A673 (cell line): Measurements from ENCODE around the gene USP12. TPM values are rescaled to one million over a fixed set of nuclear protein-coding genes. Genes with fewer than 3 reads are reported as not detected.
A peak's percentile ranks its signal among the peaks of the same experiment; 100 is the strongest.

Experiments
- BruUV-seq: library from RNA; stranded (reverse); fragments of 400-500 nt; replicated peaks from 2 replicates; lab custom pipeline; 2021; lab: Mats Ljungman, UMichigan
- CTCF ChIA-PET: fragments of 300-600 bp; sonication (Branson Sonifier 250); formaldehyde crosslinking; loops from one replicate; lab custom pipeline; 2022; ENCODE audit warnings: antibody characterized with exemption; lab: Charles Lee
- POLR2A ChIA-PET: fragments of 300-600 bp; sonication (Branson Sonifier 250); formaldehyde crosslinking; loops from one replicate; lab custom pipeline; 2022; ENCODE audit warnings: antibody characterized with exemption; ENCODE audit not compliant: low non-redundant PET; lab: Charles Lee
- DNase-seq: peaks from one replicate; pipeline ENCODE4 v3.0.0-alpha.2; 2015; ENCODE audit warnings: low spot score
- H3K27ac ChIP-seq: fragments of 200-600 bp; sonication (generic); 2 replicates; pipeline ENCODE4 v1.5.1; 2016; ENCODE audit warnings: mixed run types, low read depth, mild to moderate bottlenecking, mixed read lengths, antibody characterized with exemption, low read length; ENCODE audit not compliant: poor library complexity, severe bottlenecking
- H3K27me3 ChIP-seq: fragments of 200-600 bp; sonication (generic); replicated peaks from 2 replicates; pipeline ENCODE4 v1.6.1; 2017; ENCODE audit warnings: mixed run types, low read depth, mild to moderate bottlenecking, mixed read lengths, antibody characterized with exemption, low read length; ENCODE audit not compliant: insufficient read depth, poor library complexity
- H3K36me3 ChIP-seq: fragments of 200-600 bp; sonication (generic); 2 replicates; pipeline ENCODE4 v1.6.1; 2016; ENCODE audit warnings: mixed run types, mild to moderate bottlenecking, mixed read lengths, antibody characterized with exemption, low read length; ENCODE audit not compliant: insufficient read depth, poor library complexity, severe bottlenecking
- H3K4me1 ChIP-seq: fragments of 200-600 bp; sonication (generic); 2 replicates; pipeline ENCODE4 v1.6.1; 2017; ENCODE audit warnings: mixed run types, mild to moderate bottlenecking, mixed read lengths, antibody characterized with exemption, low read length; ENCODE audit not compliant: insufficient read depth, poor library complexity, severe bottlenecking
- H3K4me3 ChIP-seq: fragments of 200-600 bp; sonication (generic); 2 replicates; pipeline ENCODE4 v1.5.1; 2016; ENCODE audit warnings: low read depth, mixed run types, mild to moderate bottlenecking, mixed read lengths, low read length; ENCODE audit not compliant: poor library complexity, severe bottlenecking
- H3K9me3 ChIP-seq: fragments of 200-600 bp; sonication (generic); 2 replicates; pipeline ENCODE4 v1.6.1; 2016; ENCODE audit warnings: mixed run types, low read depth, mild to moderate bottlenecking, mixed read lengths, antibody characterized with exemption, low read length; ENCODE audit not compliant: poor library complexity, severe bottlenecking
- CTCF ChIP-seq: fragments of 300-800, 200-600 bp; sonication (generic); conservative IDR thresholded peaks from 2 replicates; pipeline ENCODE4 v1.5.1; 2017; ENCODE audit warnings: low read depth, mild to moderate bottlenecking, antibody characterized with exemption, low read length, moderate library complexity, mixed read lengths
- EZH2 ChIP-seq: fragments of 200-600 bp; sonication (generic); IDR thresholded peaks from 2 replicates; pipeline ENCODE4 v1.6.1; 2017; ENCODE audit warnings: borderline replicate concordance, low read depth, mild to moderate bottlenecking, mixed read lengths, antibody characterized with exemption, low read length; ENCODE audit not compliant: poor library complexity, severe bottlenecking
- intact Hi-C: fragments of 100-400 bp; cut with micrococcal nuclease; formaldehyde crosslinking; loops from one replicate; pipeline ENCODE4 v1.10.0; 2022; ENCODE audit not compliant: unreplicated experiment
- total RNA-seq: library from RNA; stranded (reverse); gene quantifications from 2 replicates; pipeline ENCODE4 v1.2.3, GENCODE V29; 2021

The USP12 gene
- total RNA-seq, 1 experiment from 2014 or later: 16.6 TPM

DNA sequence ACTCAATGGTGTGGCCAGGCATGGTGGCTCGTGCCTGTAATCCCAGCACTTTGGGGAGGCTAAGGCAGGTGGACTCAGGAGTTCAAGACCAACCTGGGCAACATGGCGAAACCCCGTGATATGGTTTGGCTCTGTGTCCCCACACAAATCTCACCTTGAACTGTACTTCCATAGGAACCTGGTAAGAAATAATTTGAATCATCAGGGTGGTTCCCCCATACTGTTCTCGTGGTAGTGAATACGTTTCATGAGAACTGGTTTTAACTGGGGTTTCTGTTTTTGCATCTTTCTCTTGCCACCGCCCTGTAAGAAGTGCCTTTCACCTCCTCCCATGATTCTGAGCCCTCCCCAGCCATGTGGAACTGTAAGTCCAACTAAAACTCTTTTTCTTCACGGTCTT is 49.6 kb downstream of the USP12 start:
- no peaks in the 10 kb centered on the region for H3K36me3 ChIP-seq
- no peak for DNase-seq
- TF ChIP-seq EZH2: no peak
- TF ChIP-seq CTCF: no peak
- peaks cover 17% of the 10 kb centered on the region for H3K9me3 ChIP-seq
- ChIA-PET CTCF (no interaction called here), POLR2A (no interaction called here)
- BruUV-seq: no TSS peak
- H3K27me3 ChIP-seq: no peaks in the 10 kb centered on the region
- no peak overlapping the region for H3K4me3 ChIP-seq
- H3K27ac ChIP-seq: no peak overlapping the region
- intact Hi-C loops: no loop called here
- peaks cover 5% of the 10 kb centered on the region for H3K4me1 ChIP-seq

GRCh38 chr13:27120811-27121210 is 50.8 kb downstream of the USP12 start:
- no peak overlapping the region for H3K27ac ChIP-seq
- ChIA-PET CTCF (no interaction called here), POLR2A (no interaction called here)
- H3K4me3 ChIP-seq: no peak overlapping the region
- H3K4me1 ChIP-seq: peaks cover 7% of the 10 kb centered on the region
- TF ChIP-seq EZH2: no peak
- TF ChIP-seq CTCF: no peak
- H3K36me3 ChIP-seq: no peaks in the 10 kb centered on the region
- DNase-seq: peak; percentile 4
- no peaks in the 10 kb centered on the region for H3K27me3 ChIP-seq
- peaks cover 17% of the 10 kb centered on the region for H3K9me3 ChIP-seq
- intact Hi-C loops: no loop called here
- no TSS peak for BruUV-seq

GRCh38 chr13:27120011-27120410 is 51.6 kb downstream of the USP12 start:
- intact Hi-C loops: no loop called here
- Histone ChIP-seq H3K4me3 (no peak overlapping the region), H3K36me3 (no peaks in the 10 kb centered on the region), H3K27ac (no peak overlapping the region), H3K27me3 (no peaks in the 10 kb centered on the region), H3K4me1 (peaks cover 7% of the 10 kb centered on the region), H3K9me3 (peaks cover 13% of the 10 kb centered on the region)
- CTCF ChIA-PET: no interaction called here
- TF ChIP-seq CTCF: no peak
- no peak for TF ChIP-seq EZH2
- no TSS peak for BruUV-seq
- POLR2A ChIA-PET: no interaction called here
- DNase-seq: no peak
